ENCODE results near the gene TPGS1.

DNA sequence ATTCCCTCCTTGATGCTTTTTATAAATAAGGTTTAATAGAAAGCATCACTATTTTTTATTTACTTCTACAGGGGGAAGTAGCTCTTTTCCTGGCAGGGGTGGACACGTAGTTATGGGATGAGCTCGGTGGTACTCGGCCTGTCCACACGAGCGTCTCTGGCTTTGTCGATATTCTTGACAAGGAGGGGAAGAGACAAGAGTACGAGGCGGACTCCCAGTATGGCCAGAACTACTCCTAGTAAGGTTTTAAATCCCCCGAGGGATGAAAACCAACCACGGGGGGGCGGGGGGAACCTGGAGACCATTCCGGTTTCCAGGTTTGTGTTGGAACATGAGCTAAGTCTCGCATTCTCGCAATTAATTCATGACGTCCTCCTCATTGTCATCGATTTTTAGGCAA, 59.5 kb downstream of the TPGS1 start:
- TF ChIP-seq, protein P1, sequence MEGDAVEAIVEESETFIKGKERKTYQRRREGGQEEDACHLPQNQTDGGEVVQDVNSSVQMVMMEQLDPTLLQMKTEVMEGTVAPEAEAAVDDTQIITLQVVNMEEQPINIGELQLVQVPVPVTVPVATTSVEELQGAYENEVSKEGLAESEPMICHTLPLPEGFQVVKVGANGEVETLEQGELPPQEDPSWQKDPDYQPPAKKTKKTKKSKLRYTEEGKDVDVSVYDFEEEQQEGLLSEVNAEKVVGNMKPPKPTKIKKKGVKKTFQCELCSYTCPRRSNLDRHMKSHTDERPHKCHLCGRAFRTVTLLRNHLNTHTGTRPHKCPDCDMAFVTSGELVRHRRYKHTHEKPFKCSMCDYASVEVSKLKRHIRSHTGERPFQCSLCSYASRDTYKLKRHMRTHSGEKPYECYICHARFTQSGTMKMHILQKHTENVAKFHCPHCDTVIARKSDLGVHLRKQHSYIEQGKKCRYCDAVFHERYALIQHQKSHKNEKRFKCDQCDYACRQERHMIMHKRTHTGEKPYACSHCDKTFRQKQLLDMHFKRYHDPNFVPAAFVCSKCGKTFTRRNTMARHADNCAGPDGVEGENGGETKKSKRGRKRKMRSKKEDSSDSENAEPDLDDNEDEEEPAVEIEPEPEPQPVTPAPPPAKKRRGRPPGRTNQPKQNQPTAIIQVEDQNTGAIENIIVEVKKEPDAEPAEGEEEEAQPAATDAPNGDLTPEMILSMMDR (IDR thresholded peaks at IDR 0.05), result no peak
- TF ChIP-seq POLR2A (IDR thresholded peaks at IDR 0.05), result no peak
